Endothelial cell of umbilical vein (primary cell): ENCODE results near the gene TRAF7. TPM values are rescaled to one million over a fixed set of nuclear protein-coding genes. Genes with fewer than 3 reads are reported as not detected.

Experiments
- BruUV-seq: library from RNA; stranded (reverse); fragments of 400-500 nt; replicated peaks from 2 replicates; lab custom pipeline; 2021; lab: Mats Ljungman, UMichigan
- CTCF ChIA-PET: fragments of 300-600, 350-600 bp; sonication (Branson Sonifier 250); formaldehyde crosslinking; loops from one replicate; lab custom pipeline; 2021; ENCODE audit warnings: antibody characterized with exemption, inconsistent platforms; lab: Charles Lee
- POLR2A ChIA-PET: fragments of 300-600, 350-600 bp; sonication (Branson Sonifier 250); formaldehyde crosslinking; loops from one replicate; lab custom pipeline; 2021; ENCODE audit warnings: antibody characterized with exemption, inconsistent platforms; lab: Charles Lee
- DNase-seq: peaks from one replicate; pipeline ENCODE4 v3.0.0-alpha.2; 2011; ENCODE audit warnings: low read depth, low spot score
- FAIRE-seq: peaks from 2 replicates; lab custom pipeline; 2011; peaks lifted over from hg19 to GRCh38; lab: Jason Lieb, UNC
- H2AFZ ChIP-seq: 2 replicates; pipeline ENCODE4 v1.6.0; 2012; ENCODE audit warnings: low read depth, low read length, control low read depth, inconsistent platforms
- H3K27ac ChIP-seq: 2 replicates; pipeline ENCODE4 v1.5.1; 2011; ENCODE audit warnings: low read depth, mild to moderate bottlenecking, control low read depth, low read length, moderate library complexity; ENCODE audit not compliant: insufficient read depth
- H3K27me3 ChIP-seq, 2 experiments: 2 replicates each; pipeline versions ENCODE4 v1.6.0 to v1.6.1; 2011; ENCODE audit warnings: low read length in 2 of 2, mixed read lengths in 1 of 2; ENCODE audit not compliant: control insufficient read depth in 2 of 2, insufficient read depth in 2 of 2
- H3K36me3 ChIP-seq, 2 experiments: 2 replicates in 1 of 2; 3 replicates in 1 of 2; pipeline ENCODE4 v1.5.1; 2011; ENCODE audit warnings: low read length in 2 of 2, mild to moderate bottlenecking in 1 of 2, moderate library complexity in 1 of 2; ENCODE audit not compliant: control insufficient read depth in 2 of 2, insufficient read depth in 2 of 2; ENCODE audit errors: extremely low read depth in 1 of 2
- H3K4me1 ChIP-seq: 3 replicates; pipeline ENCODE4 v1.5.1; 2011; ENCODE audit warnings: mild to moderate bottlenecking, low read length; ENCODE audit not compliant: control insufficient read depth, insufficient read depth; ENCODE audit errors: extremely low read depth
- H3K4me2 ChIP-seq: 2 replicates; pipeline ENCODE4 v1.6.1; 2011; ENCODE audit warnings: low read length, control low read depth, mixed read lengths; ENCODE audit not compliant: insufficient read depth
- H3K4me3 ChIP-seq, 3 experiments: fragments of 200-600 bp in 1 of 3; sonication (generic), shearing (Covaris generic) in 1 of 3; replicated peaks in 1 of 3; 2 replicates each; pipeline ENCODE4 v1.5.1; 2011 to 2016; ENCODE audit warnings: control low read depth in 3 of 3, low read length in 3 of 3, mild to moderate bottlenecking in 2 of 3, inconsistent platforms in 1 of 3, low read depth in 1 of 3, moderate library complexity in 1 of 3; ENCODE audit not compliant: insufficient read depth in 1 of 3
- H3K79me2 ChIP-seq: 2 replicates; pipeline ENCODE4 v1.6.0; 2012; ENCODE audit warnings: low read length, inconsistent platforms; ENCODE audit not compliant: control insufficient read depth, insufficient read depth
- H3K9ac ChIP-seq: replicated peaks from 2 replicates; pipeline ENCODE3; 2011; ENCODE audit warnings: low read length, control low read depth; ENCODE audit not compliant: insufficient read depth; ENCODE audit errors: extremely low read depth
- H3K9me1 ChIP-seq: replicated peaks from 3 replicates; pipeline ENCODE4 v1.6.0; 2011; ENCODE audit warnings: mild to moderate bottlenecking, low read length; ENCODE audit not compliant: control insufficient read depth, insufficient read depth; ENCODE audit errors: extremely low read depth
- H3K9me3 ChIP-seq: replicated peaks from 2 replicates; pipeline ENCODE4 v1.5.1; 2012; ENCODE audit warnings: low read length, inconsistent platforms; ENCODE audit not compliant: control insufficient read depth, insufficient read depth
- H4K20me1 ChIP-seq: replicated peaks from 2 replicates; pipeline ENCODE3; 2011; ENCODE audit warnings: mild to moderate bottlenecking, low read length; ENCODE audit not compliant: control insufficient read depth, insufficient read depth; ENCODE audit errors: extremely low read depth
- CTCF ChIP-seq, 2 donors: IDR thresholded peaks; 1 replicate in 1 of 2; 2 replicates in 1 of 2; pipeline ENCODE4 v1.5.1; 2011; ENCODE audit warnings: low read length in 2 of 2, mild to moderate bottlenecking in 2 of 2, moderate library complexity in 2 of 2, control low read depth in 1 of 2, inconsistent platforms in 1 of 2, low read depth in 1 of 2; ENCODE audit not compliant: insufficient read depth in 1 of 2; ENCODE audit errors: extremely low read depth in 1 of 2
- EZH2 ChIP-seq: IDR thresholded peaks from 2 replicates; pipeline ENCODE4 v1.6.1; 2012; ENCODE audit warnings: borderline replicate concordance, low read depth, mild to moderate bottlenecking, moderate library complexity, low read length, inconsistent platforms; ENCODE audit not compliant: severe bottlenecking
- FOS ChIP-seq: IDR thresholded peaks from 2 replicates; pipeline ENCODE4 v1.6.1; 2011; ENCODE audit warnings: mild to moderate bottlenecking, low read length, moderate library complexity, borderline replicate concordance; ENCODE audit not compliant: insufficient read depth
- GATA2 ChIP-seq: IDR thresholded peaks from 2 replicates; pipeline ENCODE4 v1.7.0; 2011; ENCODE audit warnings: low read depth, mild to moderate bottlenecking, moderate library complexity, mixed read lengths, low read length; ENCODE audit not compliant: insufficient read length, insufficient read depth
- JUN ChIP-seq: IDR thresholded peaks from 2 replicates; pipeline ENCODE4 v1.6.1; 2011; ENCODE audit warnings: borderline replicate concordance, low read depth; ENCODE audit not compliant: insufficient read length, insufficient read depth
- MAX ChIP-seq: IDR thresholded peaks from 2 replicates; pipeline ENCODE4 v1.6.1; 2011; ENCODE audit not compliant: insufficient read depth, insufficient read length
- MYC ChIP-seq: IDR thresholded peaks from one replicate; pipeline ENCODE4 v1.6.1; 2011; ENCODE audit warnings: mild to moderate bottlenecking, low read depth, low read length
- POLR2A ChIP-seq: IDR thresholded peaks from 2 replicates; pipeline ENCODE4 v1.6.1; 2012; ENCODE audit warnings: low read depth, mild to moderate bottlenecking, control low read depth, low read length
- POLR2AphosphoS5 ChIP-seq: IDR thresholded peaks from 2 replicates; pipeline ENCODE4 v1.6.1; 2012; ENCODE audit warnings: low read depth, mild to moderate bottlenecking, control low read depth, low read length, moderate library complexity; ENCODE audit not compliant: insufficient read depth
- dilution Hi-C: fragments of 300-500 bp; cut with MboI; formaldehyde crosslinking; loops from one replicate; pipeline ENCODE4 v1.15.0; 2019; ENCODE audit warnings: low sequenced_read_pairs; ENCODE audit not compliant: extremely low pct_ligation_motif_present
- intact Hi-C: fragments of 100-400 bp; cut with micrococcal nuclease; formaldehyde crosslinking; loops from one replicate; pipeline ENCODE4 v1.10.0; 2022
- polyA plus RNA-seq, 4 experiments: library from polyadenylated mRNA; depleted of rRNA in 3 of 4; stranded (reverse) in 3 of 4; unstranded in 1 of 4; fragments of >200 nt; gene quantifications; 2 replicates each; pipeline versions ENCODE4 v1.2.1 to v1.2.3, GENCODE V29; 2011 to 2012; ENCODE audit warnings: missing spikeins in 1 of 4
- total RNA-seq: library from RNA; stranded (reverse); gene quantifications from 2 replicates; pipeline ENCODE4 v1.2.3, GENCODE V29; 2021

TRAF7 gene
- total and polyA plus RNA-seq, 2 donors (not counting 3 experiments of a cell fraction or from before 2014, with no cell fraction given): 141 to 175 TPM

GRCh38 chr16:2162676-2163118 lies 7.1 kb downstream of the TRAF7 start:
- POLR2A ChIA-PET: no interaction called here
- no peak overlapping the region for H3K9ac ChIP-seq

More at GRCh38 chr16:2162676-2163118, 7.1 kb downstream of the TRAF7 start:
- no peak for DNase-seq
- CTCF ChIA-PET: no interaction called here
- TF ChIP-seq POLR2AphosphoS5 (no peak), GATA2 (no peak), EZH2 (no peak), CTCF (IDR thresholded peaks at IDR 0.05; ENCODE audit: extremely low read depth in 1 of 2, insufficient read depth in 1 of 2, low read depth in 1 of 2, low read length in 2 of 2) (no peak), MAX (no peak), FOS (no peak), JUN (no peak), POLR2A (no peak), MYC (no peak)
- no peaks in the 10 kb centered on the region for H3K9me3 ChIP-seq
- dilution Hi-C loops (loop anchor here (25.0 kb wide), 1 partner anchor 125 kb away; the partner anchor contains the start of genes NHERF2, NTHL1 and TSC2), intact Hi-C loops (no loop called here)
- peaks cover 0 to 23% of the 10 kb centered on the region in 2 experiments for H3K36me3 ChIP-seq
- H3K4me1 ChIP-seq: peaks cover 22% of the 10 kb centered on the region
- no peaks in the 10 kb centered on the region for H4K20me1 ChIP-seq
- FAIRE-seq: no peak
- no peak overlapping the region for H3K4me3 ChIP-seq
- peaks cover 75% of the 10 kb centered on the region for H3K79me2 ChIP-seq
- H3K9me1 ChIP-seq: no peaks in the 10 kb centered on the region
- H3K27ac ChIP-seq: no peak overlapping the region
- no peak overlapping the region for H3K4me2 ChIP-seq
- BruUV-seq: no TSS peak
- H3K27me3 ChIP-seq: no peaks in the 10 kb centered on the region
- H2AFZ ChIP-seq: no peak overlapping the region
